Neural cell (in vitro differentiated cells): ENCODE data around the gene TINAGL1. TPM values are rescaled to one million over a fixed set of nuclear protein-coding genes. Genes with fewer than 3 reads are reported as not detected.

Experiments used
- H2AFZ ChIP-seq: fragments of 200-600, 300-800 bp; sonication (generic), shearing (Covaris generic); 2 replicates; pipeline ENCODE4 v1.6.0; 2014; ENCODE audit warnings: low read depth, mild to moderate bottlenecking, antibody characterized with exemption, low read length, moderate library complexity
- H3F3A ChIP-seq: fragments of 200-600 bp; shearing (Covaris generic); 2 replicates; pipeline ENCODE4 v1.6.1; 2016; ENCODE audit warnings: mild to moderate bottlenecking, moderate library complexity, mixed read lengths, antibody characterized with exemption, low read length; ENCODE audit not compliant: insufficient read depth, poor library complexity, severe bottlenecking
- H3K27ac ChIP-seq: fragments of 200-600, 300-800 bp; sonication (generic), shearing (Covaris generic); 2 replicates; pipeline ENCODE4 v1.5.1; 2014; ENCODE audit warnings: mild to moderate bottlenecking, low read length, moderate library complexity
- H3K27me3 ChIP-seq: fragments of 300-800, 200-600 bp; sonication (generic), shearing (Covaris generic); 2 replicates; pipeline ENCODE4 v1.6.0; 2014; ENCODE audit warnings: mild to moderate bottlenecking, low read depth, low read length, moderate library complexity; ENCODE audit not compliant: insufficient read depth
- H3K36me3 ChIP-seq: fragments of 300-800, 200-600 bp; sonication (generic), shearing (Covaris generic); 2 replicates; pipeline ENCODE4 v1.5.1; 2014; ENCODE audit warnings: mild to moderate bottlenecking, antibody characterized with exemption, low read length, moderate library complexity; ENCODE audit not compliant: insufficient read depth
- H3K4me2 ChIP-seq: fragments of 300-800, 200-600 bp; sonication (generic), shearing (Covaris generic); 2 replicates; pipeline ENCODE4 v1.6.0; 2014; ENCODE audit warnings: mild to moderate bottlenecking, low read length
- H3K4me3 ChIP-seq: fragments of 300-800, 200-600 bp; sonication (generic), shearing (Covaris generic); 2 replicates; pipeline ENCODE4 v1.5.1; 2014; ENCODE audit warnings: mild to moderate bottlenecking, low read length, moderate library complexity
- H3K79me2 ChIP-seq: fragments of 200-600 bp; shearing (Covaris generic); replicated peaks from 2 replicates; pipeline ENCODE4 v1.6.0; 2014; ENCODE audit warnings: mild to moderate bottlenecking, low read length, moderate library complexity; ENCODE audit not compliant: insufficient read depth
- H3K9ac ChIP-seq: fragments of 300-800, 200-600 bp; sonication (generic), shearing (Covaris generic); 2 replicates; pipeline ENCODE4 v1.6.1; 2016; ENCODE audit warnings: mild to moderate bottlenecking, low read length, mixed read lengths
- H3K9me2 ChIP-seq: fragments of 200-600 bp; shearing (Covaris generic); 2 replicates; pipeline ENCODE4 v1.6.1; 2016; ENCODE audit warnings: mild to moderate bottlenecking, low read length, mixed read lengths; ENCODE audit not compliant: insufficient read depth
- H3K9me3 ChIP-seq: fragments of 200-600, 300-800 bp; sonication (generic), shearing (Covaris generic); 2 replicates; pipeline ENCODE4 v1.6.1; 2016; ENCODE audit warnings: mild to moderate bottlenecking, mixed run types, low read length, moderate library complexity, mixed read lengths
- H4K20me1 ChIP-seq: fragments of 200-600 bp; shearing (Covaris generic); 2 replicates; pipeline ENCODE4 v1.6.1; 2016; ENCODE audit warnings: mild to moderate bottlenecking, mixed run types; ENCODE audit not compliant: insufficient read depth
- CTCF ChIP-seq: fragments of 450-650 bp; IDR thresholded peaks from 2 replicates; pipeline ENCODE4 v1.5.1; 2014; ENCODE audit warnings: antibody characterized with exemption, mild to moderate bottlenecking, moderate library complexity; ENCODE audit not compliant: poor library complexity, severe bottlenecking
- EP300 ChIP-seq: fragments of 450-650 bp; conservative IDR thresholded peaks from 2 replicates; pipeline ENCODE4 v1.6.1; 2014; ENCODE audit warnings: antibody characterized with exemption, mild to moderate bottlenecking, moderate library complexity; ENCODE audit not compliant: poor library complexity, severe bottlenecking
- EZH2 ChIP-seq: fragments of 200-600, 300-800 bp; shearing (Covaris generic), sonication (generic); IDR thresholded peaks from 2 replicates; pipeline ENCODE4 v1.6.1; 2014; ENCODE audit warnings: antibody characterized with exemption, low read length, borderline replicate concordance, mild to moderate bottlenecking; ENCODE audit not compliant: insufficient read depth, poor library complexity, severe bottlenecking
- MXI1 ChIP-seq: fragments of 450-650 bp; conservative IDR thresholded peaks from 2 replicates; pipeline ENCODE4 v1.6.1; 2014; ENCODE audit warnings: antibody characterized with exemption, mild to moderate bottlenecking; ENCODE audit not compliant: poor library complexity, severe bottlenecking
- POLR2AphosphoS5 ChIP-seq: IDR thresholded peaks from 2 replicates; pipeline ENCODE4 v1.6.1; 2012
- RAD21 ChIP-seq: fragments of 450-650 bp; conservative IDR thresholded peaks from 2 replicates; pipeline ENCODE4 v1.6.1; 2014; ENCODE audit warnings: antibody characterized with exemption, mild to moderate bottlenecking, moderate library complexity
- REST ChIP-seq: IDR thresholded peaks from 2 replicates; pipeline ENCODE4 v1.6.1; 2012; ENCODE audit warnings: borderline replicate concordance
- SMC3 ChIP-seq: fragments of 450-650 bp; conservative IDR thresholded peaks from 2 replicates; pipeline ENCODE4 v1.6.1; 2014; ENCODE audit warnings: antibody characterized with exemption, mild to moderate bottlenecking, moderate library complexity; ENCODE audit not compliant: poor library complexity
- TAF1 ChIP-seq: IDR thresholded peaks from 2 replicates; pipeline ENCODE4 v1.6.1; 2012; ENCODE audit warnings: low read depth
- polyA plus RNA-seq: library from polyadenylated mRNA; depleted of rRNA; stranded (reverse); fragments of >200 nt; gene quantifications from 2 replicates; pipeline ENCODE4 v1.2.3, GENCODE V29; 2014

The TINAGL1 gene
- polyA plus RNA-seq, 1 donor from 2014 or later, result not detected

- no peak overlapping the region for H3K4me3 ChIP-seq
- no peak overlapping the region for H3K4me2 ChIP-seq
- no peak overlapping the region for H3K27ac ChIP-seq
These were observed 7.0 kb downstream of the TINAGL1 start for GRCh38 chr1:31583082-31583994.

More at GRCh38 chr1:31583082-31583994, 7.0 kb downstream of the TINAGL1 start:
- Histone ChIP-seq H3K27me3 (no peaks in the 10 kb centered on the region), H2AFZ (no peak overlapping the region), H3F3A (no peaks in the 10 kb centered on the region), H3K79me2 (no peaks in the 10 kb centered on the region), H3K9me3 (no peaks in the 10 kb centered on the region), H3K9me2 (no peaks in the 10 kb centered on the region), H4K20me1 (no peaks in the 10 kb centered on the region), H3K9ac (no peak overlapping the region), H3K36me3 (no peaks in the 10 kb centered on the region)
- TF ChIP-seq RAD21 (no peak), REST (no peak), TAF1 (no peak), CTCF (no peak), POLR2AphosphoS5 (no peak), MXI1 (no peak), EP300 (no peak), SMC3 (no peak), EZH2 (no peak)
